ENCODE data around the gene CCDC59.

GRCh38 chr12:82361461-82361915 lies 3.3 kb upstream of the CCDC59 start:
- TF ChIP-seq NRF1 (conservative IDR thresholded peaks at IDR 0.05; ENCODE audit: low read depth, low read length) (no peak), TAF1 (IDR thresholded peaks at IDR 0.05; ENCODE audit: borderline replicate concordance, low read depth, low read length) (no peak), POLR2A (IDR thresholded peaks at IDR 0.05; ENCODE audit: low read depth, low read length) (no peak), YY1 (IDR thresholded peaks at IDR 0.05; ENCODE audit: low read depth, low read length) (no peak), CTCF (IDR thresholded peaks at IDR 0.05 in 2 of 3, conservative IDR thresholded peaks at IDR 0.05 in 1 of 3; ENCODE audit: control insufficient read depth in 2 of 3, extremely low read depth in 1 of 3, insufficient read depth in 1 of 3, low read depth in 3 of 3, low read length in 3 of 3) (no peak), USF2 (IDR thresholded peaks at IDR 0.05; ENCODE audit: borderline replicate concordance, low read depth, low read length) (no peak), ESRRA (IDR thresholded peaks at IDR 0.05; ENCODE audit: low read length) (no peak), RAD21 (IDR thresholded peaks at IDR 0.05; ENCODE audit: insufficient read depth, low read depth, low read length) (no peak), SP1 (IDR thresholded peaks at IDR 0.05; ENCODE audit: low read depth, low read length) (no peak), PAX8 (IDR thresholded peaks at IDR 0.05) (no peak)
- TF ChIP-seq, protein P1, sequence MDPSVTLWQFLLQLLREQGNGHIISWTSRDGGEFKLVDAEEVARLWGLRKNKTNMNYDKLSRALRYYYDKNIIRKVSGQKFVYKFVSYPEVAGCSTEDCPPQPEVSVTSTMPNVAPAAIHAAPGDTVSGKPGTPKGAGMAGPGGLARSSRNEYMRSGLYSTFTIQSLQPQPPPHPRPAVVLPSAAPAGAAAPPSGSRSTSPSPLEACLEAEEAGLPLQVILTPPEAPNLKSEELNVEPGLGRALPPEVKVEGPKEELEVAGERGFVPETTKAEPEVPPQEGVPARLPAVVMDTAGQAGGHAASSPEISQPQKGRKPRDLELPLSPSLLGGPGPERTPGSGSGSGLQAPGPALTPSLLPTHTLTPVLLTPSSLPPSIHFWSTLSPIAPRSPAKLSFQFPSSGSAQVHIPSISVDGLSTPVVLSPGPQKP (IDR thresholded peaks at IDR 0.05; ENCODE audit: low read depth, low read length): no peak

All from GM12878 (cell line).